GM19351 (cell line): ENCODE data around the gene KLF14.
"Not testable (repeated sequence)": the region's sequence is repeated elsewhere in the genome, so short reads cannot be mapped to it uniquely, and the experiment has no call there.

Source experiments
- ATAC-seq: cut with Tn5 transposase; IDR thresholded peaks from one replicate; pipeline ENCODE4 v1.9.1; 2021; ENCODE audit warnings: mild to moderate bottlenecking, moderate library complexity; ENCODE audit not compliant: unreplicated experiment

The KLF14 gene

DNA sequence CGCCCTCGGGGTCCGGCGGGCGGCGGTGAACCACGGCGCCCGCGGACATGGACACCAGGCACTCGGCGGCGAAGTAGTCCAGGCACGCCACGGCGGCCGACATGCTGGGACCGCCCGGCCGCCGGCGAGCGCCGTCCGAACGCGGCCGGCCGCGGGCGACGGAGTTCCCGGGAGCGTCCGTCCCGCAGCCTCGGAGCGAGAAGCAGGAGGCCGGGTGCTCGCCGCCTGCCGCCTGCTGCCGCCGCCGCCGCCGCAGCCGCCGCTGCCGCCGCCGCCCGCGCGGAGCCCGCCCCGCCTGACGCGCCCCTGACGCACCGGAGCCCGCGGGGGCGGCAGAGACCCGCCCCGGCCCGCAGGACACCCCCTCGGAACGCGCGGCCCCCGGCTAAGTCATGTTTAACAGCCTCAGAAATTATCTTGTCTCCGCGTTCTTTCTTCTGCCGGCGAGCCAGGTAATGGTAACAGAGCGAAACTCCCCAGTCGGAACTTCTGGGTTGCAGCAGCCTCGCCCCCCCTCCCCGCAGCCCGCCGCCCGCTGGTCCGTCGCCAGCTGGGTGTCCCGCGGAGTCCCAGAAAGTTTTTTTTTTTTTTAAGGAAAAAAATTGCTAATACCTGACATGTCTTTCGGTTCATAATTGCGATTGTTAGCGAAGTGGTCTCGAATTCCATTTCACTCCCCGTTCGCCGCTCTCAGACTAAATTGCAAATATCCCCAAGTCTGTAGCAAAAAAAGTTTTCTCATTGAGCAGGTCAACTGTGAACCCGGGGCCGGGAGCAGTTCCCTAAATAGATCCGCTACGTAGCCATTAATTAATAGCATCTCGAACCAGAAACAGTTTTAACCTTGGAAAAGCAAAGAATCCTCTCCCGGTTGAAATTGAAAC lies at the start of gene KLF14:
KLF14 (minus strand) TSS at position 277 of the 884 bp plus-strand sequence; CDS start at position 103, 174 bp downstream.
- no peak for ATAC-seq

DNA sequence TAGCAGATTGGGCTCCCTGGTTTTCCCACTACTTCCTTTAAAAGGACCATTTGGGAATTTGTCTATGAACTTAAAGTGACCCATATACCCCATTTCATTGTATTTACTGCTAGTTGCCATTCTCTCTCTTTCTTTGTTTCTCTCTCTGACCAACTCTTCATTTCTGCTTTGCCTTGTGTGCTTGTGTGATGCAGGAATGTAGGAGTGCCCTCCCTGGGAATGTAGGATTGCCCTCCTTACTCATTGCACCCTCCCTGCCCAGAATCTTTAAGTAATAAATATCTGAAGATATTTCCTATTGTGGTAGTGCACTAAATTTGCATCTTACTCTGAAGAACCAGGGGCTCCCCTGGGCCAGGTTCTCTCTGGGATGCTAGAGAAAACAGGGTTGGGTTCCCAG lies 47.3 kb upstream of the KLF14 start:
- no peak for ATAC-seq

DNA sequence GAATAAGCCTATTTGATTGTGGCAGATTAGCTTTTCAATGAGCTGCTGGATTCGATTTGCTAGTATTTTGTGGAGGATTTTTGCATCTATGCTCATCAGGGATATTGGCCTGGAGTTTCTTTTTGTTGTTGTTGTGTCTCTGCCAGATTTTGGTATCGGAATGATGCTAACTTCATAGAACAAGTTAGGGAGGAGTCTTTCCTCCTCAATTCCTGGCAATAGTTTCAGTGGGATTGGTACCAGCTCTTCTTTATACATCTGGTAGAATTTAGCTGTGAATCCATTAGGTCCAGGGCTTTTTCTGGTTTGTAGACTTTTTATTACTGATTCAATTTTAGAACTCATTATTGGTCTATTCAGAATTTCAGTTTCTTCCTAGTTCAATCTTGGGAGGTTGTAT lies 43.4 kb upstream of the KLF14 start:
- ATAC-seq, result no peak

DNA sequence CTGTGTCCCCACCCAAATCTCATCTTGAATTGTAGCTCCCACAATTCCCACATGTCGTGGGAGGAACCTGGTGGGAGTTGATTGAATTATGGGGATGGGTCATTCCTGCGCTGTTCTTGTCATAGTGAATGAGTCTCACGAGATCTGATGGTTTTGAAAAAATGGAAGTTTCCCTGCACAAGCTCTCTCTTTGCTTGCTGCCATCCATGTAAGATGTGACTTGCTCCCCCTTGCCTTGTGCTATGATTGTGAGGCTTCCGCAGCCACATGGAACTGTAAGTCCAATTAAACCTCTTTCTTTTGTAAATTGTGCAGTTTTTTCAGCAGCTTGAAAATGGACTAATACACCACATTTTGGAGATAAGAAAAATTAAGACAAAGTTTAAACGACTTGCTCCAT lies 38.4 kb upstream of the KLF14 start:
- ATAC-seq, result not testable (repeated sequence)

DNA sequence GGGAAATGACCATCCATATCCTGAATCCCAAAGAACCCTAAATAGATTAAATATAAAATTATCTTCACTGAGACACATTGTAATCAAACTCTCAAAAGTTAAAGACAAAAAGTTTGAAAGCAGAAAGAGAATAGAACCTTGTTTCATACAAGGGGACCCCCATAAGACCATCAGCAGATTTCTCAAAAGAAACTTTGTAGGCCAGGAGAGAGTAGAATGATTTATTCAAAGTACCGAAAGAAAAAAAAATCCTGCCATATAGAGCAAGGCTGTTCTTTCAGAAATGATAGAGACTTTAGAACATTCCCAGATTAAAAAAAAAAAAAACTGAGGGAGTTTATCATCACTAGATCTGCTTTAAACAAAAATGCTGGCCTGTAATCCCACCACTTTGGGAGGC lies 34.8 kb upstream of the KLF14 start:
- no peak for ATAC-seq

DNA sequence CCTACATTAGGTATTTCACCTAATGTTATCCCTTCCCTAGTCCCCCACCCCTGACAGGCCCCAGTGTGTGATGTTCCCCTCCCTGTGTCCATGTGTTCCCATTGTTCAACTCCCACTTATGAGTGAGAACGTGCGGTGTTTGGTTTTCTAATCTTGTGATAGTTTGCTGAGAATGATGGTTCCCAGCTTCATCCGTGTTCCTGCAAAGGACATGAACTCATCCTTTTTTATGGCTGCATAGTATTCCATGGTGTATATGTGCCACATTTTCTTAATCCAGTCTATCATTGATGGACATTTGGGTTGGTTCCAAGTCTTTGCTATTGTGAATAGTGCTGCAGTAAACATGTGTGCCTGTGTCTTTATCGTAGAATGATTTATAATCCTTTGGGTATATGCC lies 30.6 kb upstream of the KLF14 start:
- not testable (repeated sequence) for ATAC-seq

DNA sequence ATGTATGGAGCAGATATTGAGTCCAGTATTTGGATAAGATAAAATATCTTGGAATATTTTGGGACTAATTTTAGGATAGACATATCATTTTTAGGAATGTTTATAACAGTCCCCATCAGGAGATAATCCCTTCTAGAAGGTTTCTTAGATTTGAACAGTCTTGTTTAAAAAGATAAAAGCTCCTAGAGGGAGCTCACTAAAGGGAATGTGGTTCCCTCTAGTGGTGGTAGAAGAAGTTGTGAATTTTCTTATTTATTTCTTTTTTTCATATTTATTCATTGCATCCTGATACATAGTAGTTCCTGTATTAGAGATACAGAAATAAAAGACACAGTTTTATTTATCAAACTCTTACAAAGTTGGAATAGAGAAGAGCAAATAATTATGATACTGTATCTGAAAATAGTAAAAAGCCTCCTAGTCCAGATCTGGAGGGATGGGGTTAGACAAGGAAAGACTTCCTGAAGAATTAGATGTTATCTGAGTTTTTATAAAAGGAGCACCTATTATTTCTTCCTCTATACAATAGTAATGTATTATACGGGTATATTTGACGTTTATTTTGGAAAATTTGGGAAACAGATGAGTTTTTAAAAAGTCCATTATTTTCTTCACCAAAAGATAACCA lies 24.5 kb upstream of the KLF14 start:
- ATAC-seq, result no peak

DNA sequence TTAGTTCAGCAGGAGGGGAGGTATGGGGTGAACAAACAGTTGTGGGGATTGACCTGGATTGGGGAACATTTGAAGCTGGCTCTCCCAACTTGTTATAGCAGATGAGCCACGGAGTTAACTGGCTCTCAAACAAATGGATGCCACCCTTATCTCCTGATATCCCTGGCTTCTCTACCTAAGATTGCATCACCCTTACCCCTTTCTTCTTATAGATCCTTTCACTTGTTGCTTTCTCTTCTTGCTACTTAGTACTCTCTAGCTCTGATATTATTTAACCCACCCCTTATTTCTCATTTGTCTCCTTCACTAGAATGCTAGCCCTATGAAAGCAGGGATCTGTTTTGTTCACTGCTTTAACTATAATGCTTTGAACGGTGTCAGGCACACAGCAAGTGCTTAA lies 22.3 kb upstream of the KLF14 start:
- no peak for ATAC-seq

DNA sequence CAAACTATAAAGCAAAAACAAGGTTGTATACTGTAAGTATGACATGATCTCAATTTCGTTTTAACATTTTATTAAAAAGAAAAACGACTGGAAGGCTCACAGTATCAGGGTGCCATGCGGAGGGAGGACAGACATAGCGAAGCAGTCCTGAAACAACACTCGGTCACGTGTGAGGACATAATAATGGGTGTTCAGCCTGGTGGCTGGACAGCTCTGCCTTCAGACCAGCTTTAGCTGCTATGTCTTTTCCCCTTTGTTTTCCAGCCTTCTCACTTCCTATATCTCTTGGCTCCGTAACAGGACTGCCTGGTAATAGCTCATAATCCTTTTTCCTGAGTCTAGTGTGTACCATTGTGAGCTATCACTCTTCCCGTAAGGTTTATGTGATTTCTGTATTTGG lies 18.4 kb upstream of the KLF14 start:
- ATAC-seq, result no peak

DNA sequence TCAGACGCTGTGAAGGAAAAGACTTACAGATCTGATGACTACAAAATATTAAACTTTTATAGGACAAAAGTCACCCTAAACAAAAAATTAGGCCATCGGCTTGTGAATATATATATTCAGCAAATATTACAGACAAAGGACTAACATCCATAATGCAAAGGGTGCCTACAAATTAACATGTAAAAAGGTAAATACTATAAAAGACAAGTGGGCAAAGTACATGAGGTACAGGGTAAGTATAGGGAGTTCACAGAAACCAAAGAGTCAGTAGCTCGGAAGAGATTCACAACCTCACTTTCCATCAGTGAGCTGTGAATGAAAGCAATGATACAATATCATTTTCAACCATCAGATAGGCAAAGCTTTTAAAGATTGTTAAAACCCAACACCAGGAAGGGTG lies 16.7 kb upstream of the KLF14 start:
- no peak for ATAC-seq

DNA sequence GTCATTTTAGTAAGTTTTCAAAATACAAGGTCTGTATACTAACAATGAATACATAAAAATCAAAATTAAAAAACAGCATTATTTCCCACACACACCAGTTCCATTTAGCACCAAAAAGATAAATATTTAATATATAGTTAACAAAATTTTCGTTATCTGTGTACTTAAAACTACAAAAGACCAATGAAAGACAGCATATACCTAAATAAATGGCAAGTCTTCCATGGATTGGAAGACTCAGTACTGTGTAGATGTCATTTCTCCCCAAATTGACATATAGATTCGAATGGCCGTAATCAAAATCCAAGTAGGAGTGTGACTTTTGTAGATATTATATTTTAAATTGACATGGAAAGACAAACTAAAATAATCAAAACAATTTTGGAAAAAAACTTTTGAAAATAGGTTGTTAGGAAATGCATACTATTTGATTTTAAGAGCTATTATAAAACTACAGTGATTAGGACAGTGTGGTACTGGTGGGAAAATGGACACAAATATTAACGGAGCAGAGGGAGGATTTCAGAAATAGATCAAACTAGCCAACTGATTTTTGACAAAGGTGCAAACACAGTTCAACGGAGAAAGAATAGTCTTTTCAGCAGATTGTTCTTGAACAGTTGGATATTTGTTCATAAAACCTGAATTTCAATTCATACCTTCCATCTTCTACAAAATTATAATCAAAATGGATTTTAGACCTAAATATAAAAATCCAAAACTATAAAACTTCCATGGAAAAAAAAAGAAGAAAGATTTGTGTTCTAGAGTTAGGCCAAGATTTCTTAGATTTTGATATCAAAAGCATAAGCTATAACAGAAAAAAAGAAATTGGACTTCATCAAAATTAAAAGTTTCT lies 14.8 kb upstream of the KLF14 start:
- no peak for ATAC-seq

DNA sequence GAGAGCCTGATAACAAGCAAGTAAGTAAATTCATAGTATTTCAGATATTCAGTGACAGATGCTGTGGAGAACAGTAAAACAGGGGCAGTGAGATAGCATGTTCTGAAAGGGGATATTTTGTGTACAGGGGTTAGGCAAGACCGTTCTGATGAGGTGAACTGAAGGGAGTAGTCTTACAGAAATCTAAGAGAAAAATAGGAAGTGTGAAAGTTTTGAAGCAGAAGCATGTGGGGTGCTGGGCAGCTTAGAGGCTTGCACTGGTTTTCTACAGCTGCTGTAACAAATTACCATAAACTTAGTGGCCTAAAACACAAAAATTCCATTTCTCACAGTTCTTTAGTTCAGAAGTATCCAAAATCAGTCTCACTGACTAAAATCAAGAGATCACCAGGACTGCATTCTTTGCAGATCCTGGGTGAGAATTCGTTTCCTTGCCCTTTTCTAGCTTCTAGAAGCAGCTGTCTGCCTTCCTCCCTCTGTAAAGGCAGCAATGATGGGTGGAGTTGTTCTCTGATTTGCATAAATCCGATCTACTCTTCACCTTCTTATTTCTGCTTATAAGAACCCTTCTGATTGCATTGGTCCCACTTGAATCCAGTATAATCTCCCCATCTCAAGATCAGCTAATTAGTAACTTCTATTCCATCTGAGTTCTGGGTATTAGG lies 7.5 kb upstream of the KLF14 start:
- peak; percentile 69 for ATAC-seq

DNA sequence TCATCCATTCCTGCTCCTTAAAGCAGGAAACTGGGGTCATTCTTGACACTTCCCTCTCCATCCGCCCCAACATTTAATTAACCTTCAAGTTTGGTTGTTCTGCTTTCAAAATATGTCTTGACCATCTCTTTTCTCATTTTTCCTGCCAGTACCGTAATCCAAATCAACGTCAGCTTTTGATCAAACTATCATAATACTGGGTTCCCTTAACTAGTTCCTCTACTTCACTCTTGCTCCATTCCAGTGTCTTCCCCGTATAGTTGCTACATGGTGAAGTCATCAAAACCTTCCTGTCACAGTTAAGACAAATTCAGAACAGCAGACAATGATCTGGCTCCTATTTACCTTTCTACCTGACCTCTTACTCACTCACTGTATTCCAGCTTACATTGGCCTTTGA lies 6.6 kb upstream of the KLF14 start:
- ATAC-seq, result no peak

DNA sequence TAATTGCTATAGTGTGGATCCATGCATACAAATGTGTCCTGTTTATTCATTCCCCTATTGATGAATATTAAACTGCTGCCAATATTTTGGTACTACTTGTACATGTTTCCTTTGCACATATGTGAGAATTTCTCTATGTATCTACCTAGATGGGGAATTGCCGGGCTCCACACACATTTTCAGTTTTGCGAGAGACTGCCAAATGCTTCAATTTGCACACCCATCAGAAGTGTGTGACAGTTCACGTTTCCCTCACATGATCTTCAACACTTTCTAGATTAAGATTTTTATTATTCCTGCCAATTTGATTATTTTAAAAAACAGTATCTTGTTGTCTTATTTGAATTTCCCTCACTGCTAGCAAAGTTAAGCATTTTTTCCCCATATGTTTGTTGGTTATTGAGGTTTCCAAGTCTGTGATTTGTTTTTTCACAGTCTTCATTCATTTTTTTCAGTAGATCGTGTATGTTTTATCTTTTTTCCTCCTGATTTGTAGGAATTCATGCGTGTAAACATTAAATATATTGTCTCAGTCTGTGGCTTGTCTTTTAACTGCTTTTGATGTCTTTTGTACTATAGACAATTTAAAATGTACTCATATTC lies 2.4 kb upstream of the KLF14 start:
- no peak for ATAC-seq

DNA sequence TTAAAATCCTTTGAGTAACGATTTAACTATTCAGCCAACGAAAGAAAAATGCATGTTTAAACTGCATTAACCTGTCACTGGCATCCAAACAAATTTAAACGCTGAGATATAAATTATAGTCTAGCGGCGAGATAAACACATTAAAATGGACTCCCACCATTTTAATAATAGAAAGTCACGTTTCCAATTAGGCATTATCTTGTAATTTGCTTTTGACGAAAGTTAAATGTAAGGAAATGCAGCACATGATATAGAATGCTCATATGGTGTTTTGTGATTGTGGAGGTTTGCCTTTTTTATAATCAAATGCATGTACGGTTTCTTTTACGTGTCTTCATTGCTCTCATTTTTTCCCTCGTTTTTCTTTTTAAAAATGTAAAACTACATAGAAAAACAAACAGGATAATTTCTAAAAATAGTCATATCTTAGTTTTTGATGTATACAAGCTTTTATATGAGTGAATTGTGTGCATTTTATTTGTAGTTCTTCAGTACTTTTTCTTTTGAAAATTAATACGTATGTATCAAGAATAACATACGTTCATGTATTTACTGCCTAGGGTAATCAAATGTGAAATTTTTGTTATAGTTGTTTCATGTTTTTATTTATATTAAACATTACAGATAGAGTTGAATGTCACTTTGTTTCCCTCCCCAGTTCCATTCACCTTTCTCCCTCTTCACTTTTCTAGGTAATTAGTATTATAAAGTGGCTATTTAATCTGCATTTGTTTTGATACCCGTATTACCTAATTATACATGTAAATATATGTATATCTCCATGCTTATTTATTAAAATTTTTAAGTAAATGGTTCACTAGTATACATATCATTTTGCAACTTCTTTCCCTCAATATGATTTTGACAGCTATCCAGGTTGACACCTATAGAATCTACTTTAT lies 1.1 kb upstream of the KLF14 start:
- ATAC-seq, result no peak

DNA sequence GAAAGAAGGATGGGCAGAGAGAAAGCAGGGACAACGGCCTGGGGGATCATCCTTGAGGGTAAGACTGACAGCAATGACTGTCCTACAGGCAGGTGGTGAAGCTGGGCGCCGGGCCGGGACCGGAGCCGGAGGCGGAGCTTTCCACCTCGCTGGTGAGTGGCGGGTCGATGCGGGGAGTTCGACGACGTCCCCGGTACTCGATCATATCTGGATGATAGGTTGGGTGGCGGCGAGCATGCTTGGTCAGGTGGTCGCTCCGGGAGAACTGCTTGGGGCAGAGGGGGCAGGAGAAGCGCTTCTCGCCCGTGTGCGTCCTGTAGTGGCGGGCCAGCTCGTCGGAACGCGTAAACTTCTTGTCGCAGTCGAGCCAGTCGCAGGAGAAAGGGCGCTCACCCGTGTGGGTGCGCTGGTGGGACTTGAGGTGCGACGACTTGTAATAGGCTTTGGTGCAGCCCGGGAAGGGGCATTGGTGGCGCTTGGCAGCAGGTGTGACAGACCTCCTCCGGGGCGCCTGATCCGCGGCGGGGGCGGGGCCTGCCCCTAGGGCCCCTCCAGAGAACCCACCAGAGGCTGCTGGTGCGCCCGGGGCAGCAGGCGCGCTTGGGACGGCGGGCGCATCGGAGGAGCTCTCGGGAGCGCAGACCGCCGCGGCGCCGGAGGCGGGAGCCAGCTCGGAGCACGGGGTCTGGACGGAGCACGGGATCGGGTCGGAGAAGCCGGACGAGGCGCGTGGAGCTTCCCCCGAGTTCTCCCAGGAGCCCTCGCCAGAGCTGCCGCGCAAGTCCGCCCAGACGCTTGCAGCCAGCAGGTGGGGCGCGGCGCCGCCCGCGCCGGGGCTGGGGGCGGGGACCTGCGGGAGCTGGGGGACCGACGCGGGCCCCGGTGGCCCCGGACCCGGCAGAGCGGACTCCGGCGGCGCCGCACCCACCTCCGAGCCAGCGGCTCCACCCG lies 752 bp downstream of the KLF14 start:
- ATAC-seq, result no peak

DNA sequence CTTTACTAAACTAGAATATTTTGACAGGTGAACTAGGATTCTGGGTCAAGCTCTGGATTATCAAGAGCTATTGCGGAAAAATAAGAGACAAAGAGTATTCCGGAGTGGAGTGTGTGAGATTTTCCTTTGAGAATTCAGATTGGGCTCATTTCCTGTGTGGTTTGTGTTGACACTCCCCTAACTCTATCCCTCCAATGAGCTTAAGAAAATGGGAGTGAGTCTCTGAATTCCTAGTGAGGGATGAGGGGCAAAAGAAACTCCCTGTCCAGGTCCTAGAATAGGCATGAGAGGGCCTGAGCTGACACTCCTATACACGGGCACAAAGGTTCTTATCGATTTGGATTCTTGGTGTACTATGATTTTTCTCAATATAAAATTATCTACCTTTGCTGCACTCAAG lies 10.2 kb downstream of the KLF14 start:
- ATAC-seq, result no peak

DNA sequence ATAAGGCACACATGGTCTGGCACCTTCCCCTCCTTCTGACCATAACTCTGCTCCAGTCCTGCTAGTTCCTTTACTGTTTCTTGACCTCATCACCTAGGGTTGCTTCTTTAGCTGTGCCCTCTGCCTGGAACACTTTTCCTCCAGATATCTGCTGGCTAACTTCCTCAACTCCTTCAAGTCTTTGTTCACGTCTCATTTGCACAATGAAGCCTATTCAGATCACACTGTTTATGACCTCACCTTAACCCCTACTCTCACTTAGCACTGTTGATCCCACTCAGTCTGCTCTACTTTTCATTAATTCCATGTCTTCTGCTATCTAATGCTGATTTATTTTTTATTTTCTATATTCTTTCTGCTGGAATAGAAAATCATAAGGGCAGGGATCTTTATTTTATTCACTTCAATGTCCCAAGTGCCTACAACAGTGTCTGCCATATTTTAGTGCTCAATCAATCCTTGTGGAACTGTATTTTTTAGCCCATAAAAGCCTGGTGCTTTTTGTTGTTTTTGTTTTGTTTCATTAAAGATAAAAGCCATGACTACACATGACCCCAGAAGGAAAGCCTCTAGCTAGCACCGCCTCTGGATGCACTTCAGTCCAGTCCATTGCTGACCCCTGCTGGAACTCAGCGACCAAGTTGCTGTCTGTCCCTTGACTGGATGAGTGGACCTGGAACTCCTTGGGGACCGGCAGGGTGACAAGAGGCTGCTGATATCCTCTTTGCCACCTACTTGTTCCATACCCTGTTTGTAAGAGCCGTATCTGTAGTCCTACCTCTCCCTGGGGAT lies 12.3 kb downstream of the KLF14 start:
- no peak for ATAC-seq
